Fibroblast of lung (primary cell): ENCODE results near the gene LINGO3.

Experiments used
- EZH2 ChIP-seq: IDR thresholded peaks from 2 replicates; pipeline ENCODE4 v1.5.1; 2012; ENCODE audit warnings: low read length, control low read depth, mild to moderate bottlenecking; ENCODE audit errors: missing control alignments
- TF ChIP-seq, protein P1 (sequence below), 2 donors: IDR thresholded peaks in 1 of 2; conservative IDR thresholded peaks in 1 of 2; 1 replicate in 1 of 2; 2 replicates in 1 of 2; pipeline ENCODE4 v1.5.1; 2011 to 2012; ENCODE audit warnings: low read length in 2 of 2, control low read depth in 1 of 2, inconsistent platforms in 1 of 2, low read depth in 1 of 2, mild to moderate bottlenecking in 1 of 2

DNA sequence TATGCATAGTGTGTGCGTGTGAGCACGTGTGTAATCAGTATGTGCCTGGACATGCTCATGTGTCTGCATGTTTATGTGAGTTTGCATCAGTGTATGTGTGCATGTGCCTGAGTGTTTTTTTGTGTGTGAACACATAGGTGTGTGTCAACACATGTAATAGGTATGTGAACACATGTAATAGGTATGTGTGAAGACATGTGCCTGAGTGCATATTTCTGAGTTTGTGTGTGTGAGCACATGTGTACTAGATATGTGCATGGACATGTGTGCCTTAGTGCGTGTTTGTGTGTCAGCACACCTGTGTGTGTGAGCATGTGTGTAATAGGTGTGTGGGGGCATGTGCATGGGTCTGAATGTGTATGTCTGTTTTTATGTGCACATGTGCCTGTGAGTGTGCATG lies 27.9 kb upstream of the LINGO3 start:
- no peak for TF ChIP-seq EZH2
- TF ChIP-seq, protein P1, sequence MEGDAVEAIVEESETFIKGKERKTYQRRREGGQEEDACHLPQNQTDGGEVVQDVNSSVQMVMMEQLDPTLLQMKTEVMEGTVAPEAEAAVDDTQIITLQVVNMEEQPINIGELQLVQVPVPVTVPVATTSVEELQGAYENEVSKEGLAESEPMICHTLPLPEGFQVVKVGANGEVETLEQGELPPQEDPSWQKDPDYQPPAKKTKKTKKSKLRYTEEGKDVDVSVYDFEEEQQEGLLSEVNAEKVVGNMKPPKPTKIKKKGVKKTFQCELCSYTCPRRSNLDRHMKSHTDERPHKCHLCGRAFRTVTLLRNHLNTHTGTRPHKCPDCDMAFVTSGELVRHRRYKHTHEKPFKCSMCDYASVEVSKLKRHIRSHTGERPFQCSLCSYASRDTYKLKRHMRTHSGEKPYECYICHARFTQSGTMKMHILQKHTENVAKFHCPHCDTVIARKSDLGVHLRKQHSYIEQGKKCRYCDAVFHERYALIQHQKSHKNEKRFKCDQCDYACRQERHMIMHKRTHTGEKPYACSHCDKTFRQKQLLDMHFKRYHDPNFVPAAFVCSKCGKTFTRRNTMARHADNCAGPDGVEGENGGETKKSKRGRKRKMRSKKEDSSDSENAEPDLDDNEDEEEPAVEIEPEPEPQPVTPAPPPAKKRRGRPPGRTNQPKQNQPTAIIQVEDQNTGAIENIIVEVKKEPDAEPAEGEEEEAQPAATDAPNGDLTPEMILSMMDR (conservative IDR thresholded peaks at IDR 0.05 in 1 of 2, IDR thresholded peaks at IDR 0.05 in 1 of 2; ENCODE audit: low read depth in 1 of 2, low read length in 2 of 2), result no peak
